Ishikawa (cell line): ENCODE results near the gene C9orf85.

Source experiments
- CEBPB ChIP-seq: IDR thresholded peaks from 2 replicates; pipeline ENCODE4 v1.6.1; 2012
- CREB1 ChIP-seq: IDR thresholded peaks from 2 replicates; pipeline ENCODE4 v1.6.1; 2012; ENCODE audit warnings: low read depth
- EGR1 ChIP-seq: IDR thresholded peaks from 2 replicates; pipeline ENCODE4 v1.6.1; 2012
- EP300 ChIP-seq: IDR thresholded peaks from 2 replicates; pipeline ENCODE4 v1.6.1; 2012; ENCODE audit warnings: borderline replicate concordance
- FOXM1 ChIP-seq: IDR thresholded peaks from 2 replicates; pipeline ENCODE4 v1.6.1; 2012; ENCODE audit warnings: low read depth, borderline replicate concordance
- MAX ChIP-seq: IDR thresholded peaks from 2 replicates; pipeline ENCODE4 v1.6.1; 2012
- NFIC ChIP-seq: IDR thresholded peaks from 2 replicates; pipeline ENCODE4 v1.6.1; 2012
- RAD21 ChIP-seq: IDR thresholded peaks from 2 replicates; pipeline ENCODE4 v1.6.1; 2012; ENCODE audit warnings: low read depth
- REST ChIP-seq: IDR thresholded peaks from 2 replicates; pipeline ENCODE4 v1.6.1; 2012; ENCODE audit warnings: low read depth, mild to moderate bottlenecking
- TAF1 ChIP-seq: IDR thresholded peaks from 2 replicates; pipeline ENCODE4 v1.6.1; 2012; ENCODE audit warnings: low read depth, mild to moderate bottlenecking
- TCF12 ChIP-seq: IDR thresholded peaks from 2 replicates; pipeline ENCODE4 v1.6.1; 2012; ENCODE audit warnings: low read depth
- TEAD4 ChIP-seq: IDR thresholded peaks from 2 replicates; pipeline ENCODE4 v1.6.1; 2012
- USF1 ChIP-seq: IDR thresholded peaks from 2 replicates; pipeline ENCODE4 v1.6.1; 2012
- YY1 ChIP-seq: IDR thresholded peaks from 2 replicates; pipeline ENCODE4 v1.6.1; 2012; ENCODE audit warnings: low read depth
- ZBTB7A ChIP-seq: IDR thresholded peaks from 2 replicates; pipeline ENCODE4 v1.6.1; 2012; ENCODE audit warnings: low read depth

The C9orf85 gene

GRCh38 chr9:71984403-71984802 is 73.0 kb downstream of the C9orf85 start:
- no peak for TF ChIP-seq CREB1
- no peak for TF ChIP-seq CEBPB
- TF ChIP-seq USF1 = peak; percentile 56
- no peak for TF ChIP-seq ZBTB7A
- TF ChIP-seq NFIC = 0 out of 2 replicates have a peak, but pooled peaks have one; percentile 18
- TF ChIP-seq TEAD4 = peak; percentile 77
- TF ChIP-seq MAX = no peak
- TF ChIP-seq YY1 = 0 out of 2 replicates have a peak, but pooled peaks have one; percentile 18
- no peak for TF ChIP-seq EP300

- TF ChIP-seq MAX = no peak
- TF ChIP-seq CREB1 = no peak
- no peak for TF ChIP-seq EGR1
- no peak for TF ChIP-seq ZBTB7A
- no peak for TF ChIP-seq CEBPB
- TF ChIP-seq NFIC = no peak
- TF ChIP-seq REST = no peak
- no peak for TF ChIP-seq USF1
- no peak for TF ChIP-seq EP300
- no peak for TF ChIP-seq FOXM1
- TF ChIP-seq TCF12 = no peak
- no peak for TF ChIP-seq YY1
These were observed 73.4 kb downstream of the C9orf85 start for GRCh38 chr9:71984831-71985281.

GRCh38 chr9:71985297-71985911 is 74.0 kb downstream of the C9orf85 start:
- TF ChIP-seq RAD21 (peak; percentile 31; the same call in 1 of the 2 replicates), TEAD4 (no peak)

- TF ChIP-seq CREB1 = no peak
- no peak for TF ChIP-seq TCF12
- no peak for TF ChIP-seq EP300
- no peak for TF ChIP-seq EGR1
- no peak for TF ChIP-seq MAX
- no peak for TF ChIP-seq ZBTB7A
- TF ChIP-seq RAD21 = no peak
- no peak for TF ChIP-seq REST
- TF ChIP-seq CEBPB = no peak
- no peak for TF ChIP-seq NFIC
- no peak for TF ChIP-seq TAF1
- no peak for TF ChIP-seq TEAD4
These were observed 75.5 kb downstream of the C9orf85 start for GRCh38 chr9:71986900-71987299.

- TF ChIP-seq ZBTB7A = no peak
- no peak for TF ChIP-seq MAX
- TF ChIP-seq EP300 = no peak
- TF ChIP-seq YY1 = no peak
- TF ChIP-seq TCF12 = no peak
- no peak for TF ChIP-seq CEBPB
- no peak for TF ChIP-seq EGR1
- TF ChIP-seq TEAD4 = no peak
- TF ChIP-seq NFIC = no peak
- TF ChIP-seq CREB1 = no peak
- no peak for TF ChIP-seq RAD21
- no peak for TF ChIP-seq USF1
- no peak for TF ChIP-seq FOXM1
- no peak for TF ChIP-seq TAF1
- no peak for TF ChIP-seq REST
These were observed 76.3 kb downstream of the C9orf85 start for GRCh38 chr9:71987471-71988371.
